HG03457 (cell line): ENCODE data around the gene DYRK4.

Source experiments
- ATAC-seq: cut with Tn5 transposase; IDR thresholded peaks from one replicate; pipeline ENCODE4 v1.9.1; 2021; ENCODE audit warnings: moderate number of reproducible peaks; ENCODE audit not compliant: unreplicated experiment

Gene DYRK4

GRCh38 chr12:4563336-4563735 lies 1.3 kb downstream of the DYRK4 start:
- no peak for ATAC-seq

GRCh38 chr12:4564818-4565217 lies 2.8 kb downstream of the DYRK4 start:
- ATAC-seq = no peak

- ATAC-seq = no peak
These were observed 4.5 kb downstream of the DYRK4 start for GRCh38 chr12:4566474-4566873.

- ATAC-seq = peak; percentile 49
These were observed 5.3 kb downstream of the DYRK4 start for GRCh38 chr12:4567073-4567881.

- no peak for ATAC-seq
These were observed 7.3 kb downstream of the DYRK4 start for GRCh38 chr12:4569261-4569660.

- ATAC-seq = no peak
These were observed 10.7 kb downstream of the DYRK4 start for GRCh38 chr12:4572680-4573079.

- no peak for ATAC-seq
These were observed 17.5 kb downstream of the DYRK4 start for GRCh38 chr12:4579305-4580102.

GRCh38 chr12:4580281-4580688 lies 18.3 kb downstream of the DYRK4 start:
- ATAC-seq = no peak

GRCh38 chr12:4584281-4584680 lies 22.3 kb downstream of the DYRK4 start:
- no peak for ATAC-seq

- ATAC-seq = no peak
These were observed 22.9 kb downstream of the DYRK4 start for GRCh38 chr12:4584896-4585295.

- no peak for ATAC-seq
These were observed 24.5 kb downstream of the DYRK4 start for GRCh38 chr12:4586500-4586899.

GRCh38 chr12:4587108-4587507 lies 25.1 kb downstream of the DYRK4 start:
- no peak for ATAC-seq

GRCh38 chr12:4588916-4589315 lies 26.9 kb downstream of the DYRK4 start:
- no peak for ATAC-seq

GRCh38 chr12:4589941-4590340 lies 27.9 kb downstream of the DYRK4 start:
- no peak for ATAC-seq

GRCh38 chr12:4591180-4591687 lies 29.2 kb downstream of the DYRK4 start:
- ATAC-seq = no peak

GRCh38 chr12:4595881-4596280 lies 33.9 kb downstream of the DYRK4 start:
- no peak for ATAC-seq

GRCh38 chr12:4603421-4603820 lies 41.4 kb downstream of the DYRK4 start:
- ATAC-seq = no peak

GRCh38 chr12:4603946-4604345 lies 41.9 kb downstream of the DYRK4 start:
- no peak for ATAC-seq

GRCh38 chr12:4604684-4605193 lies 42.7 kb downstream of the DYRK4 start:
- peak; percentile 72 for ATAC-seq

GRCh38 chr12:4607056-4607455 lies 45.0 kb downstream of the DYRK4 start:
- ATAC-seq = no peak

GRCh38 chr12:4609071-4609470 lies 47.1 kb downstream of the DYRK4 start:
- no peak for ATAC-seq

- no peak for ATAC-seq
These were observed 48.5 kb downstream of the DYRK4 start for GRCh38 chr12:4610481-4610880.
